K562 (cell line): ENCODE data around the gene SDHAF3. TPM values are rescaled to one million over a fixed set of nuclear protein-coding genes. Genes with fewer than 3 reads are reported as not detected.

Experiments
- ARID2 ChIP-seq: fragments of 450-650 bp; IDR thresholded peaks from 2 replicates; pipeline ENCODE4 v1.6.1; 2017; ENCODE audit warnings: antibody characterized with exemption, mild to moderate bottlenecking
- E2F6 ChIP-seq, 2 experiments: IDR thresholded peaks; 2 replicates each; pipeline ENCODE4 v1.6.1; 2011; ENCODE audit warnings: borderline replicate concordance in 1 of 2, control low read depth in 1 of 2, low read depth in 1 of 2, low read length in 1 of 2, mild to moderate bottlenecking in 1 of 2, mixed read lengths in 1 of 2, moderate library complexity in 1 of 2; ENCODE audit not compliant: insufficient read depth in 1 of 2, insufficient read length in 1 of 2, poor library complexity in 1 of 2, severe bottlenecking in 1 of 2; ENCODE audit errors: extremely low read depth in 1 of 2
- E2F8 ChIP-seq: fragments of 450-650 bp; IDR thresholded peaks from 2 replicates; pipeline ENCODE4 v1.7.1; 2018; ENCODE audit warnings: mild to moderate bottlenecking, low read depth; ENCODE audit not compliant: partially characterized antibody
- EWSR1 ChIP-seq: fragments of 450-650 bp; IDR thresholded peaks from 2 replicates; pipeline ENCODE4 v1.6.1; 2018; ENCODE audit warnings: borderline replicate concordance, mild to moderate bottlenecking, low read depth, moderate library complexity; ENCODE audit not compliant: partially characterized antibody
- FOXP4 ChIP-seq: sonication (generic); formaldehyde crosslinking; IDR thresholded peaks from 2 replicates; pipeline ENCODE4 v1.8.0; 2022; ENCODE audit warnings: mild to moderate bottlenecking, missing genetic modification reagents, borderline replicate concordance
- KLF6 ChIP-seq: fragments of 250-450 bp; sonication (Bioruptor Pico); IDR thresholded peaks from 2 replicates; pipeline ENCODE4 v1.4.0; 2020; ENCODE audit warnings: mild to moderate bottlenecking, moderate library complexity, borderline replicate concordance
- NR2C2 ChIP-seq, 2 experiments: fragments of 200-800 bp in 1 of 2; sonication (Bioruptor generic) in 1 of 2; sonication (generic) in 1 of 2; formaldehyde crosslinking in 1 of 2; IDR thresholded peaks; 2 replicates each; pipeline versions ENCODE4 v1.6.1 to v1.8.0; 2016 to 2022; ENCODE audit warnings: mild to moderate bottlenecking in 1 of 2, missing compliant biosample characterization in 1 of 2, missing genetic modification characterization in 1 of 2, missing genetic modification reagents in 1 of 2
- NR4A1 ChIP-seq, 2 experiments: fragments of 250-450 bp in 1 of 2; fragments of 450-650 bp in 1 of 2; sonication (Bioruptor Pico) in 1 of 2; IDR thresholded peaks; 2 replicates each; pipeline versions ENCODE4 v1.4.0 to v1.6.1; 2016 to 2020; ENCODE audit warnings: mild to moderate bottlenecking in 2 of 2, missing compliant biosample characterization in 1 of 2, missing genetic modification characterization in 1 of 2, moderate library complexity in 1 of 2
- PTRF ChIP-seq: fragments of 450-650 bp; IDR thresholded peaks from 2 replicates; pipeline ENCODE4 v1.6.1; 2016; ENCODE audit warnings: mild to moderate bottlenecking, missing genetic modification characterization, missing compliant biosample characterization
- STAT6 ChIP-seq: sonication (generic); formaldehyde crosslinking; IDR thresholded peaks from 2 replicates; pipeline ENCODE4 v1.8.1; 2023; ENCODE audit warnings: mild to moderate bottlenecking, missing genetic modification reagents
- TARDBP ChIP-seq: fragments of 450-650 bp; IDR thresholded peaks from 2 replicates; pipeline ENCODE4 v1.6.1; 2016
- ZNF24 ChIP-seq: fragments of 450-650 bp; IDR thresholded peaks from 2 replicates; pipeline ENCODE4 v1.6.1; 2016
- ZNF507 ChIP-seq: conservative IDR thresholded peaks from 2 replicates; pipeline ENCODE4 v1.6.1; 2017; ENCODE audit warnings: missing genetic modification characterization, missing compliant biosample characterization
- polyA plus RNA-seq, 8 experiments: library from polyadenylated mRNA; depleted of rRNA in 4 of 8; stranded (reverse) in 5 of 8; unstranded in 3 of 8; fragments of >200 nt; fragmentation: Nextera tagmentation in 2 of 8; fragmentation: Illumina TruSeq in 1 of 8; extraction: Ambion mirVana in 2 of 8; extraction: Trizol in 1 of 8; gene quantifications; 2 replicates each; pipeline versions ENCODE4 v1.2.1 to v1.2.3, GENCODE V29; 2011 to 2014; ENCODE audit warnings: inconsistent platforms in 1 of 8, missing spikeins in 1 of 8
- total RNA-seq, 7 experiments: library from RNA; depleted of rRNA in 6 of 7; stranded (reverse); fragments of >200 nt in 6 of 7; fragmentation: Illumina TruSeq in 2 of 7; extraction: Trizol in 2 of 7; gene quantifications; 2 replicates each; pipeline versions ENCODE4 v1.2.1 to v1.2.3, GENCODE V29; 2011 to 2021; ENCODE audit warnings: low replicate concordance in 1 of 7
- TF ChIP-seq, protein P1 (sequence below), 2 experiments: fragments of 250-450 bp in 1 of 2; fragments of 450-650 bp in 1 of 2; sonication (Bioruptor Pico) in 1 of 2; IDR thresholded peaks; 2 replicates each; pipeline versions ENCODE4 v1.6.1 to v1.8.0; 2016 to 2021; ENCODE audit warnings: mild to moderate bottlenecking in 2 of 2, moderate library complexity in 2 of 2, missing compliant biosample characterization in 1 of 2, missing genetic modification characterization in 1 of 2
- TF ChIP-seq, protein P2 (sequence below): IDR thresholded peaks from 2 replicates; pipeline ENCODE4 v1.6.1; 2011; ENCODE audit not compliant: insufficient read length; ENCODE audit errors: extremely low read depth

The SDHAF3 gene
- total and polyA plus RNA-seq, 9 of the 15 experiments (the other 6 are each of a cell fraction or from before 2014, with no cell fraction given): 51.5 to 403 (median 145) TPM

GRCh38 chr7:97126483-97127171 lies 9.1 kb downstream of the SDHAF3 start (continued):
- TF ChIP-seq STAT6 (no peak), E2F6 (IDR thresholded peaks at IDR 0.05; ENCODE audit: borderline replicate concordance in 1 of 2, extremely low read depth in 1 of 2, insufficient read depth in 1 of 2, insufficient read length in 1 of 2, low read depth in 1 of 2, low read length in 1 of 2, poor library complexity in 1 of 2, severe bottlenecking in 1 of 2) (no peak), KLF6 (no peak), FOXP4 (CRISPR knock-in tag) (no peak), ZNF507 (tag) (no peak), EWSR1 (no peak), NR4A1 (CRISPR knock-in tag; IDR thresholded peaks at IDR 0.05) (no peak), NR4A1 (tag; IDR thresholded peaks at IDR 0.05) (peak; percentile 63; the same call in 1 of the 2 replicates), PTRF (tag) (no peak), E2F8 (no peak), ARID2 (no peak), TARDBP (no peak), NR2C2 (CRISPR knock-in tag; IDR thresholded peaks at IDR 0.05) (no peak), NR2C2 (tag; IDR thresholded peaks at IDR 0.05) (peak; percentile 46; the same call in 1 of the 2 replicates), ZNF24 (no peak)
- TF ChIP-seq, protein P1, sequence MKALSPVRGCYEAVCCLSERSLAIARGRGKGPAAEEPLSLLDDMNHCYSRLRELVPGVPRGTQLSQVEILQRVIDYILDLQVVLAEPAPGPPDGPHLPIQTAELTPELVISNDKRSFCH (CRISPR knock-in tag; IDR thresholded peaks at IDR 0.05): no peak
- TF ChIP-seq, protein P1 (tag; IDR thresholded peaks at IDR 0.05): no peak
- TF ChIP-seq, protein P2, sequence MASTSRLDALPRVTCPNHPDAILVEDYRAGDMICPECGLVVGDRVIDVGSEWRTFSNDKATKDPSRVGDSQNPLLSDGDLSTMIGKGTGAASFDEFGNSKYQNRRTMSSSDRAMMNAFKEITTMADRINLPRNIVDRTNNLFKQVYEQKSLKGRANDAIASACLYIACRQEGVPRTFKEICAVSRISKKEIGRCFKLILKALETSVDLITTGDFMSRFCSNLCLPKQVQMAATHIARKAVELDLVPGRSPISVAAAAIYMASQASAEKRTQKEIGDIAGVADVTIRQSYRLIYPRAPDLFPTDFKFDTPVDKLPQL: no peak
